K562 (cell line): ENCODE measurements around the gene MXRA7. TPM values are rescaled to one million over a fixed set of nuclear protein-coding genes. Genes with fewer than 3 reads are reported as not detected.

Experiments used
- ARNT ChIP-seq, 2 experiments: fragments of 450-650 bp; IDR thresholded peaks; 2 replicates each; pipeline ENCODE4 v1.6.1; 2016; ENCODE audit warnings: mild to moderate bottlenecking in 1 of 2
- CREBBP ChIP-seq: IDR thresholded peaks from one replicate; pipeline ENCODE4 v1.6.1; 2012; ENCODE audit warnings: low read depth, mild to moderate bottlenecking, control low read depth, inconsistent platforms, low read length
- E4F1 ChIP-seq: fragments of 250-450 bp; sonication (Bioruptor Pico); IDR thresholded peaks from 2 replicates; pipeline ENCODE4 v1.5.0; 2021; ENCODE audit warnings: mild to moderate bottlenecking, borderline replicate concordance
- ELF1 ChIP-seq: fragments of 200-800 bp; sonication (Bioruptor generic); IDR thresholded peaks from 2 replicates; pipeline ENCODE4 v1.6.1; 2016; ENCODE audit warnings: missing genetic modification characterization, missing compliant biosample characterization
- ETS2 ChIP-seq: IDR thresholded peaks from 2 replicates; pipeline ENCODE4 v1.6.1; 2016; ENCODE audit warnings: borderline replicate concordance, missing genetic modification characterization, mild to moderate bottlenecking, moderate library complexity, missing compliant biosample characterization; ENCODE audit not compliant: poor library complexity, severe bottlenecking
- FIP1L1 ChIP-seq: fragments of 200-400 bp; formaldehyde crosslinking; IDR thresholded peaks from 2 replicates; pipeline ENCODE4 v1.6.1; 2018; ENCODE audit warnings: mild to moderate bottlenecking, low read depth, low read length; ENCODE audit not compliant: poor library complexity, severe bottlenecking
- FOXP1 ChIP-seq: sonication (generic); formaldehyde crosslinking; IDR thresholded peaks from 2 replicates; pipeline ENCODE4 v1.8.0; 2022; ENCODE audit warnings: mild to moderate bottlenecking, missing genetic modification reagents
- GABPB1 ChIP-seq: sonication (generic); formaldehyde crosslinking; IDR thresholded peaks from 2 replicates; pipeline ENCODE4 v1.8.0; 2022; ENCODE audit warnings: mild to moderate bottlenecking, missing genetic modification reagents
- GATAD2A ChIP-seq: fragments of 450-650 bp; IDR thresholded peaks from 2 replicates; pipeline ENCODE4 v1.6.1; 2017
- GMEB1 ChIP-seq: fragments of 250-450 bp; sonication (Bioruptor Pico); IDR thresholded peaks from 2 replicates; pipeline ENCODE4 v1.4.0; 2020; ENCODE audit warnings: mild to moderate bottlenecking
- HMG20A ChIP-seq: fragments of 450-650 bp; formaldehyde crosslinking; conservative IDR thresholded peaks from 2 replicates; pipeline ENCODE4 v1.4.0; 2020; ENCODE audit warnings: mild to moderate bottlenecking, mixed read lengths
- ILK ChIP-seq: fragments of 450-650 bp; IDR thresholded peaks from 2 replicates; pipeline ENCODE4 v1.6.1; 2016; ENCODE audit warnings: missing genetic modification characterization, low read depth, mild to moderate bottlenecking, missing compliant biosample characterization, moderate library complexity, borderline replicate concordance
- KLF16 ChIP-seq: IDR thresholded peaks from 2 replicates; pipeline ENCODE4 v1.6.1; 2016; ENCODE audit warnings: antibody characterized with exemption
- KLF6 ChIP-seq: fragments of 250-450 bp; sonication (Bioruptor Pico); IDR thresholded peaks from 2 replicates; pipeline ENCODE4 v1.4.0; 2020; ENCODE audit warnings: mild to moderate bottlenecking, moderate library complexity, borderline replicate concordance
- MYC ChIP-seq, 2 experiments: fragments of 250-450 bp in 1 of 2; sonication (Bioruptor Pico) in 1 of 2; IDR thresholded peaks; 2 replicates each; pipeline versions ENCODE4 v1.5.1 to v1.6.1; 2012 to 2021; ENCODE audit warnings: low read depth in 2 of 2, borderline replicate concordance in 1 of 2, improper control_type of control experiment in 1 of 2, low read length in 1 of 2, mild to moderate bottlenecking in 1 of 2, moderate library complexity in 1 of 2
- NONO ChIP-seq, 2 experiments: fragments of 200-400 bp in 1 of 2; fragments of 450-650 bp in 1 of 2; formaldehyde crosslinking in 1 of 2; IDR thresholded peaks; 2 replicates each; pipeline ENCODE4 v1.6.1; 2017; ENCODE audit warnings: low read depth in 2 of 2, mild to moderate bottlenecking in 2 of 2, moderate library complexity in 2 of 2, low read length in 1 of 2
- NR2F6 ChIP-seq: fragments of 450-650 bp; formaldehyde crosslinking; IDR thresholded peaks from 2 replicates; pipeline ENCODE4 v1.4.0; 2020; ENCODE audit warnings: mild to moderate bottlenecking
- SMARCA4 ChIP-seq: fragments of 450-650 bp; IDR thresholded peaks from 2 replicates; pipeline ENCODE4 v1.6.1; 2016
- SUPT5H ChIP-seq: fragments of 450-650 bp; IDR thresholded peaks from 2 replicates; pipeline ENCODE4 v1.6.1; 2016
- TEAD1 ChIP-seq, 2 experiments: fragments of 450-650 bp in 1 of 2; sonication (generic) in 1 of 2; formaldehyde crosslinking; IDR thresholded peaks; 2 replicates each; pipeline versions ENCODE4 v1.4.0 to v1.8.0; 2020 to 2022; ENCODE audit warnings: mild to moderate bottlenecking in 2 of 2, missing genetic modification reagents in 1 of 2
- ZNF133 ChIP-seq: fragments of 250-450 bp; sonication (Bioruptor Pico); IDR thresholded peaks from 2 replicates; pipeline ENCODE4 v1.4.0; 2020; ENCODE audit warnings: mild to moderate bottlenecking
- ZNF165 ChIP-seq: fragments of 250-450 bp; sonication (Bioruptor Pico); IDR thresholded peaks from 2 replicates; pipeline ENCODE4 v1.4.0; 2020; ENCODE audit warnings: borderline replicate concordance
- ZNF174 ChIP-seq: fragments of 250-450 bp; sonication (Bioruptor Pico); IDR thresholded peaks from 2 replicates; pipeline ENCODE4 v1.4.0; 2020; ENCODE audit warnings: mild to moderate bottlenecking
- ZNF197 ChIP-seq: fragments of 200-800 bp; sonication (Bioruptor generic); IDR thresholded peaks from 2 replicates; pipeline ENCODE4 v1.6.1; 2016; ENCODE audit warnings: low read depth, missing genetic modification characterization, missing compliant biosample characterization
- ZNF217 ChIP-seq: sonication (generic); formaldehyde crosslinking; IDR thresholded peaks from 2 replicates; pipeline ENCODE4 v1.8.0; 2022; ENCODE audit warnings: mild to moderate bottlenecking, missing genetic modification reagents
- ZNF311 ChIP-seq: fragments of 250-450 bp; sonication (Bioruptor Pico); IDR thresholded peaks from 2 replicates; pipeline ENCODE4 v1.4.0; 2020; ENCODE audit warnings: mild to moderate bottlenecking, moderate library complexity
- polyA plus RNA-seq, 8 experiments: library from polyadenylated mRNA; depleted of rRNA in 4 of 8; stranded (reverse) in 5 of 8; unstranded in 3 of 8; fragments of >200 nt; fragmentation: Nextera tagmentation in 2 of 8; fragmentation: Illumina TruSeq in 1 of 8; extraction: Ambion mirVana in 2 of 8; extraction: Trizol in 1 of 8; gene quantifications; 2 replicates each; pipeline versions ENCODE4 v1.2.1 to v1.2.3, GENCODE V29; 2011 to 2014; ENCODE audit warnings: inconsistent platforms in 1 of 8, missing spikeins in 1 of 8
- total RNA-seq, 7 experiments: library from RNA; depleted of rRNA in 6 of 7; stranded (reverse); fragments of >200 nt in 6 of 7; fragmentation: Illumina TruSeq in 2 of 7; extraction: Trizol in 2 of 7; gene quantifications; 2 replicates each; pipeline versions ENCODE4 v1.2.1 to v1.2.3, GENCODE V29; 2011 to 2021; ENCODE audit warnings: low replicate concordance in 1 of 7

The MXRA7 gene
- total and polyA plus RNA-seq, 9 of the 15 experiments (the other 6 are each of a cell fraction or from before 2014, with no cell fraction given): 2.6 to 38.4 (median 14.3) TPM

GRCh38 chr17:76736349-76737081, 25.8 kb upstream of the MXRA7 start (continued):
- TF ChIP-seq SMARCA4: 0 out of 2 replicates have a peak, but pooled peaks have one; percentile 12
- TF ChIP-seq GATAD2A: no peak
- TF ChIP-seq SUPT5H: no peak
- TF ChIP-seq KLF6: peak; percentile 36; the same call in 1 of the 2 replicates
- TF ChIP-seq ZNF217 (CRISPR knock-in tag): no peak
- no peak for TF ChIP-seq ZNF174
- peak; percentile 96 for TF ChIP-seq MYC (IDR thresholded peaks at IDR 0.05; ENCODE audit: low read depth, low read length)
- TF ChIP-seq MYC (CRISPR knock-in tag; IDR thresholded peaks at IDR 0.05; ENCODE audit: borderline replicate concordance, low read depth): no peak
- TF ChIP-seq ELF1 (tag): no peak
- no peak for TF ChIP-seq HMG20A (CRISPR knock-in tag)
- TF ChIP-seq ETS2 (tag): no peak
- no peak for TF ChIP-seq FIP1L1
- no peak for TF ChIP-seq ARNT (IDR thresholded peaks at IDR 0.05)
- TF ChIP-seq ZNF311 (CRISPR knock-in tag): no peak
- no peak for TF ChIP-seq CREBBP
- no peak for TF ChIP-seq KLF16
- TF ChIP-seq GMEB1: peak; percentile 52; the same call in 1 of the 2 replicates
- peak; percentile 52 to 78; a peak in 1 of 4 replicates for TF ChIP-seq NONO (IDR thresholded peaks at IDR 0.05; ENCODE audit: low read depth in 2 of 2, low read length in 1 of 2)
- no peak for TF ChIP-seq NR2F6 (CRISPR knock-in tag)
- peak; percentile 56 to 86; a peak in 2 of 4 replicates for TF ChIP-seq TEAD1 (CRISPR knock-in tag; IDR thresholded peaks at IDR 0.05)
- peak; percentile 66; the same call in 1 of the 2 replicates for TF ChIP-seq FOXP1 (CRISPR knock-in tag)
- TF ChIP-seq ZNF133 (CRISPR knock-in tag): no peak
- TF ChIP-seq GABPB1 (CRISPR knock-in tag): no peak
- no peak for TF ChIP-seq ILK (tag)
- no peak for TF ChIP-seq ZNF197 (CRISPR knock-in tag)
- 0 out of 2 replicates have a peak, but pooled peaks have one; percentile 60 for TF ChIP-seq ZNF165 (CRISPR knock-in tag)
- no peak; the same call in 1 of the 2 replicates for TF ChIP-seq E4F1
